NCI-H345 treated with DMSO at 0.1 percent for 48 hours (cell line): Measurements from ENCODE around the gene PSMA8.
"Not testable (repeated sequence)": the region's sequence is repeated elsewhere in the genome, so short reads cannot be mapped to it uniquely, and the experiment has no call there.

Experiments
- DNase-seq: peaks from one replicate; lab custom pipeline; 2025; ENCODE audit not compliant: unreplicated experiment; lab: John Stamatoyannopoulos, UW

The PSMA8 gene

DNA sequence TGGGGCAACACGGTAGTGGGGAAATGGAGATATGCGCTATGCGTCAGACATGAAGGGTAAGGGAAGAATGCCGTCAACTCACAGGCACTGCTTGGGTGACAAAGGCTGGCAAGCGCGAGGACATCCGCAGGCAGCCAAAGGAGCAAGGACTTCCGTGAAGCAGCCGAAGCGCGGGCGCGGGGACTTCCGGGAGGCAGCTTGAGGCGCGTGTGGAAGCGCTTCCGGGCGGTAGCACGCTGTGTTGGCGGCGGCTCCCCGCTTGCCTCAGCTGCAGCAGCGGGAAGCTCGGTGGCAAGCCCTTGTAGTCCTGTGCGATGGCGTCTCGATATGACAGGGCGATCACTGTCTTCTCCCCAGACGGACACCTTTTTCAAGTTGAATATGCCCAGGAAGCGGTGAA, at the start of gene PSMA8:
PSMA8 (plus strand) TSS at position 218 of the 400 bp plus-strand sequence; CDS start at position 315, 97 bp downstream.
- DNase-seq = no peak

DNA sequence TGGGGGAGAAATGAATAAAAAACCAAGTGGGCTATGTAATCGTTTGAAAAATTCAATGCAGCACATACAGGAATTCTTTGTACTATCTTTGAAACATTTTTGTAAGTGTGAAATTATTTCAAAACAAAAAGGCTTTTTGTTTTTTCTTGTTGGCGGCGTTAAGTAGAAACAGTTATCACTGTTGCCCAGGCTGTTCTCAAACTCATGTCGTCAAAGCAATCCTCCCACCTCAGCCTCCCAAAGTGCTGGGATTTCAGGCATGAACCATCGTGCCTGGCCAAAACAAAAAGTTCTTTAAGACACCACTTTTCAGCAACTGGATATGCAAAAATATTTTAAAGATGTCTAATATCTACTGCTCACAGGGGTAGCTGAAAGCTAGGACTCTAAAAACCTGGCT, 48.6 kb upstream of the PSMA8 start:
- DNase-seq = no peak

DNA sequence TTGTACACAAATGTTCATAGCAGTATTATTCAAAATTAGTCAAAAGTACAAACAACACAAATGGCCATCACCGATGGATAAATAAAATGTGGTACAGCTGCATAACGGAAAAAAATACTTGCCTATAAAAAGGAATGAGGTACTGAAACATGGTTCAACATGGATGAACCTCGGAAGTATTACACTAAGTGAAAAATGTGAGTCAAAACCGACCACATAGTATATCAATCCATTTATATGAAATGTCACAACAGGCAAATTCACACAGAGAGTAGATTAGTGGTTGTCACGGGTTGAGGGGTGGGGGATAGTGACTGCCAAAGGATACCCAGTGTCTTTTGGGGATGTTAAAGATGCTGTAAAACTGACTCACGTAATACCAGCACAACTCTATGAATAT, 46.7 kb upstream of the PSMA8 start:
- DNase-seq = no peak

DNA sequence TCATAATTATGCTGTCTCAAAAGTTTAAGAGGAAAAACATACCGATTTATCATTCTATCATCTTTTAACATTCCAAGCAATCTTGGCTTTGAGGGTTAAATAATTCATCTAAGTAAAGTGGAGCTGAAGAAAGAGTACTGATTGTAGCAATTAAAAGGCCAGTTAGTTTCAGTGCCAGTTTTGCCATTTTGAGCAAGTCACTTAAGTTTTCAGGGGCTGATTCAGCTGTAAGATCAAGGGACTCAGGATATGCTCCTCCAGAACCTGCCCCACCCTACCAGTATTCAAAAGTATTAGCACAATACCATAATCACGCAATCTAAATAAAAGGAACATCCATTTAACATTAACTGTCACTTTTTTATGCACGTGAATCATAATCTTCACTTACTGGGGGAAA, 45.2 kb upstream of the PSMA8 start:
- no peak for DNase-seq

DNA sequence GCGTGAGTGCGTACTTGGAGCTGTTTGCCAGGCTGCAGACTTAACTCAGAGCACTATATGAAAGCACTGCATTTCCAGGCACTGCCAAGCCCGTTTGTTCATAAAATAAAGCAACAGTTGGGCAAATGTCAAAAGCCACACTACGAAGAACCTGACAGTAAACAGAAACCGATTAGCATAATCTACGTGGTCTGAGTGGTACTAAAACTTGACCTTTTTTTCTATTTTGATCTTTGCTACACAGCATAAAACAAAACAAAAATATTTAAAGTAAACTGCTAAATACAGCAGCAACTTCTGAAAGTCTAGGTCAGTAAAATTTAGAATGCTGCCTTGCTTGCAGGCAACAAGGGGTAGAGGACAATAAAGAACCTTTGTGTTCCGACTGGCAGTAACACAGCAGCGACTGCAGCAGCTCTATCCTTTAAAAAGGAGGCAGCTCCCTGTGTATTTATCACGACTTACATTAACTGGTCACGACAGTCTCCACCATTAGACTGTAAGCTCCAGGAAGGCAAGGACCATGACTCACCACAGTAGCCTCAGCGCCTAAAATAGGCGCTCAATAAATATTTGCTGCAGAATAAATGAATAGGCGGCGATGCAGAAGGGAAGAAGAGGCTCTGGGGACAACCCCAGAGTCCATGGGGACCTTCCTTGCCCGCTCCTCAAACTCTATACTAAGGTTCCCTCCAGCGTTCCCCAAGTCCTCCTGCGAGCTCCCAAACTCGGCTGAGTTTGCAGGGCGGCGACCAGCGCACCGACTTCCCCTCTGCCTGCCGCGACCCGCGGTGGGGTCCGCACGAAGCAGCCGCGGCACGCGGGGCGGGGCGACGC, 44.2 kb upstream of the PSMA8 start:
- DNase-seq = peak; percentile 39

DNA sequence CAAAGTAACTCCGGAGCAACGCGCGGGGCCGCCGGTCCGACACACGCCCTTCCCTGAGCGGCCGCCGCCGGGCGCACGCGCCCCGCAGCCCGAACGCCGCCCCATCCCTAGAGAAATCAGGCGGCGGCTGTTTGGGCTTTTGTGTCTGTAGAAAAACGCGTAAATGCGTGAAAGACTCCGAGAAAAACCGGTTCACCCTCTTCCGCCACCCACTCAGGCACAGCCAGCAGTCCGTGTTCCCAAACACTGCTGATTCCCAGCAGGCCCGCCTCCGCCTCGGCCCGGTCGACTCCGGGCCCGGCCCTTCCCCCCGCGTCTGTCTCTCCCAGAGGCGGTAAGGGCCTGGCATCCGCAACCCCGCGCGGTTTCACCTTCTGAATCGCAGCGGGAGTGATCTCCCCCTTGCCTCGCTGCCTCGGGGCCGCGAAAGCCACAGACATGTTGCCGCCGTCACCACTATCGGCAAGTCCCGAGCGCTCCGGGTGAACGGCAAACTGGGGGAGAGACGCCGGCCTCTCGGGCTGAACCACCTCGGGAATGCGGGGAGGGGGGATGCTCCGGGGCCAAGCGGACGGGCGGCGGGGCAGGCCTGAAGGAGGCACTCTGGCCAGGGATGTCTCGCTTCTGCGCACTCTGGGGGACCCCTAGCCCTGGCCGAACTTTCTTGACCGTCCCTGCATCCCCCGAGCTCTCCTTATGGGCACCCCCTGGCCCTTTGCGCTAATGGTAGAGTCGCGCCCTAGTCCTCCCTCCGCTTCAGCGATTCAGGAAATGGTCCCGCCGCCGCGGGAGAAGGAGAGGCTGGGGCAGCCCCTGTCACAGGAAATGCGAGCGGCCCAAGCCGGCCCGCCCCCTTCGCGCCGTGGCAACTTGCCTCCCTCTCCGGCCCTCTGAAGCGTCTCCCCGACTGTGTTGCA, 43.3 kb upstream of the PSMA8 start, which contains the start of gene SS18:
SS18 (minus strand) TSS at position 484 of the 917 bp plus-strand sequence; CDS start at position 440, 44 bp downstream.
- DNase-seq = peak; percentile 79

DNA sequence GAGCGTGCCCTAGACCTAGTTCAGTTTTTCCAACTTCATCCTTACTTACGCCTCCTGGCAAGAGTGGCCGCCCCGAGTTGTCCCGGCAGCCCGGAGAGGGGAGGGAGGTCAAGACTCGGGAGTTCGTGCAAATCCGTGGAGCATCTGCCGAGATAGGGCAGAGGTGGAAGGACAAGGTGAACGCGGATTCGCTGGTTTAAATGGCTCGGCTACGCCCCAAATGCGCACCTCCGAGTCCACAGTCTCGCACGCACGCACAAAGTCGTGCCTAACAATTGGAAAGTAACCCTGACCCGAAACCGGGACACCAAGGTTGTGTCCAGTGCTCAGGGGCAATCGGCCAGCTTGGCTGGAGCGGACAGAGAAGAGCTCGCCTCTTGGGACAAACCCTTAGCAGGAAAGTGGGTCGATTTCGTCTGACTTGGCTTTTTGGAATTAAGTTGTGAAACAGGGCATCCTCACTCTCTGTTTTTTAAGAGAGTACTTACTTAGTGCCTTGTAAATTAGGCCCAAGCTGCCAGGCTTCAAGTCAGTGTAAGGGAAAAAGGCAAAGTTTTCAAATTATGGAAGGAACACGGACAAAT, 42.5 kb upstream of the PSMA8 start:
- DNase-seq = no peak

DNA sequence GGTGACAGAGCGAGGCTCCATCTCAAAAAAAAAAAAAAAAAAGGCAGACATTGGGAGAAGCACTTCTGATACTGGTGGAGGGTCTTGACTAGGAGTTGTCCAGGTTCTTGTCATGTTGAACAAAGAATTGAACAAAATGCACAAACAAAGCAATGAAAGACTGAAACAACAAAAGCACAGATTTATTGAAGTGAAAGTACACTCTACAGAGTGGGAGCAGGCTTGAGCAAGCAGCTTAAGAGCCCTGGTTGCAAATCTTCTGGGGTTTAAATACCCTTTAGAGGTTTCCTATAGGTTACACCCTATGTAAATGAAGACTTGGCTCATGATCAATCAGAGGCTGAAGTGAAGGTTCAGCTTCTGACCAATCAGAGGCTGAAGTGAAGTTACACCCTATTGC, 36.8 kb upstream of the PSMA8 start:
- DNase-seq = no peak

DNA sequence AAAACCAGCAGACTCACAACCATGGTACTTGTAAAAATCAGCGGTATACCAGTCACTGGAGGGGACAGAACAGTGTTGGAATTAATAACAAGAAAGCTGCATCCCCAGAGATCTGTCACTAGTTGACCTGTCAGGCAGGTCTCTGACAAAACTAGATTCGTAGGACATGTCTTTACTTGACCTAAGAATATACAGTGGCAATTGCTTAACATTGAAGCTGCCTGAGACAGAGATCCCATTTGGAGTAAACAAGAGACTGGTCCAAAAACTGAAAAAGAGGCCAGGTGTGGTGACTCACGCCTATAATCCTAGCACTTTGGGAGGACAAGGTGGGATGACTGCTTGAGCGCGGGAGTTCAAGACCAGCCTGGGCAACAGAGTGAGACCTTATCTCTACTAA, 36.1 kb upstream of the PSMA8 start:
- DNase-seq = no peak

DNA sequence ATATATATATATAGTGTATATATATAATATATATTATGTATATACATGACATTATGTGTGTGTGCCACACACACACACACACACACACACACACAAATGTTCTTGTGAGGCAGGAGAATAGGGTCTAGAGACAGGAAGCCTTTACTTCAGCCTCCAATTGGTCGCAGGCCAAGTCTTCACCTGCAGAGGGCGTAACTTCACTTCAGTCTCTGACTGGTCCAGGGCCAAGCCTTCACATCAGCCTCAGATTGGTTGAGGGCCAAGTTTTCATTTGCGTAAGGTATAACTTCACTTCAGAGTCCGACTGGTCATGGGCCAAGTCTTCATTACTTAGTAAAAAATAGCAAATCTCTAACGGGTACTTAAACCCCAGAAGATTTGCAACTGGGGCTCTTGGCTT, 30.1 kb upstream of the PSMA8 start:
- no peak for DNase-seq

DNA sequence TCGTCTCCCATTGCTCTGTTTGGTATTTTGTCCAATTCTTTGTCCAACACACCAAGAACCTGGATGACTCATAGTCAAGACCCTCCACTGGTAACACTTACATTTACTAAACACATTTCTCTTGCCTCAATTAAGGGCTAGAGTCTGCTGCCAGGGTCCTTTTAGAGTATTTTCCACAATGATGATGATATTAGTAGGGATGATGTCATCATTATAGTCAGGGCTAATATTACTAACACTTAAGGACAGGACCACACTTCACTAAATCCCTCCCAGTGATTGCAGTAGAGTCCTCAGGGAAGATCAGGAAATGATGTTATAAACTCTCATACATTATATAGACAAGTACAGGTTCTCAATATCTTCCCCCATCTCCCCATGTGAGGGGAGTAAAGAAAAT, 29.6 kb upstream of the PSMA8 start:
- DNase-seq = no peak

DNA sequence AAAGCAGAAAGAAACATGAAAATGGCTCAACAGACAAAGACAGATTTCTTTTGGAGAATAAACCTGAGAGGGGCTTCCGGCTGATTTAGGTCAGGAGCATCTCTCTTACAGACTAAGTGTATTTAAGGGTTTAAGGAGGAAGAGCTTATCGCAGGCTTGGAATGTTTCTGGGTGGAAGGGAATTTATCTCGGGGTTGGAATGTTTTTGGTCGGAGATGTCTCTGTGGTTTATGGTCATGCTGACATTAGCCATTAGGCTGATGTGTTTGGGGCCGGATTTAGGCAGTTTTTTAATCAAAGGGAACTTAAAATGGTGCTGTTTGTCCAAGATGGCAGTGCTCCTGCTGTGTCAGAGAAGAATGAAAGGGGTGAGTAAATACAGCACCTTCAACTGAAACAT, 14.4 kb upstream of the PSMA8 start:
- DNase-seq = no peak

DNA sequence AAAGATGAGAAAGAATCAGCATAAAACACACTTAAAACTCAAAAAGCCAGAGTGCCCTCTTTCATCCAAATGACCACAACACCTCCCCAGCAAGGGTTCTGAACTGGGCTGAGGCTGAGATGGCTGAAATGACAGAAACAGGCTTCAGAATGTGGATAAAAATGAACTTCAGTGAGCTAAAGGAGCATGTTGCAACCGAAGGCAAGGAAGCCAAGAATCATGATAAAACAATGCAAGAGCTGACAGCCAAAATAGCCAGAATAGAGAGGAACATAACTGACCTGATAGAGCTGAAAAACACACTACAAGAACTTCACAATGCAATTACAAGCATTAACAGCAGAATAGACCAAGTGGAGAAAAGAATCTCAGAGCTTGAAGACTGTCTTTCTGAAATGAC, 12.2 kb upstream of the PSMA8 start:
- no peak for DNase-seq

DNA sequence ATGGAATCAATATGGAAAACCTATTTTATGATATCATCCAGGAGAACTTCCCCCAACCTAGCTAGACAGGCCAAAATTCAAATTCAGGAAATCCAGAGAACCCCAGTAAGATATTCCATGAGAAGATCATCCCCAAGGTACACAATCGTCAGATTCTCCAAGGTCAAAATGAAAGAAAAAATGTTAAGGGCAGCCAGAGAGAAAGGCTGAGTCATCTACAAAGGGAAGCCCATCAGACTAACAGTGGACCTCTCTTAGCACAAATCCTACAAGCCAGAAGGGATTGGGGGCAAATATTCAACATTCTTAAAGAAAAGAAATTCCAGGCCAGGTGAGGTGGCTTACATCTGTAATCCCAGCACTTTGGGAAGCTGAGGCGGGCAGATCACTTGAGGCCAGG, 11.7 kb upstream of the PSMA8 start:
- DNase-seq = not testable (repeated sequence)

DNA sequence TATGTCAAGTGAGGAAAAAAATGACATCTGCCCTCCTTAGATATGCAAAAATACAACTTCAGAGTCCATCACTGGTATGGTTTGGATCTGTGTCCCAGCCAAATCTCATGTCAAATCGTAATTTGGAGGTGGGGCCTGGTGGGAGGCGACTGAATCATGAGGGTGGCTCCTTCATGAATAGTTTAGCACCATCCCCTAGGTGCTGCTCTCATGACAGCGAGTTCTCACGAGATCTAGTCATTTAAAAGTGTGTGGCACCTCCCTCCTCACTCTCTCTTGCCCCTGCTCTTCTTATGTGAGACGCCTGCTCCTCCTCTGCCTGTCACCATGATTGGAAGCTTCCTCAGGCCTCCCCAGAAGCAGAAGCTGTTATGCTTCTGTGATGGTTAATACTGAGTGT, 5.9 kb upstream of the PSMA8 start:
- DNase-seq = no peak

DNA sequence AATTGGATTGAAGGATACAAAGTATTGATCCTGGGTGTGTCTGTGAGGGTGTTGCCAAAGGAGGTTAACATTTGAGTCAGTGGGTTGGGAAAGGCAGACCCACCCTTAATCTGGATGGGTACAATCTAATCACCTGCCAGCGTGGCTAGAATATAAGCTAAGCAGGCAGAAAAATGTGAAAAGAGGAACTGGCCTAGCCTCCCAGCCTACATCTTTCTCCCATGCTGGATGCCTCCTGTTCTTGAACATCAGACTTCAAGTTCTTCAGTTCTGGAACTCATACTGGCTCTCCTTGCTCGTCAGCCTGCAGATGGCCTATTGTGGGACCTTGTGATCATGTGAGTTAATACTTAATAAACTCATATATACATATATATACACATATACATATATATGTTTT, 5.5 kb upstream of the PSMA8 start:
- not testable (repeated sequence) for DNase-seq

DNA sequence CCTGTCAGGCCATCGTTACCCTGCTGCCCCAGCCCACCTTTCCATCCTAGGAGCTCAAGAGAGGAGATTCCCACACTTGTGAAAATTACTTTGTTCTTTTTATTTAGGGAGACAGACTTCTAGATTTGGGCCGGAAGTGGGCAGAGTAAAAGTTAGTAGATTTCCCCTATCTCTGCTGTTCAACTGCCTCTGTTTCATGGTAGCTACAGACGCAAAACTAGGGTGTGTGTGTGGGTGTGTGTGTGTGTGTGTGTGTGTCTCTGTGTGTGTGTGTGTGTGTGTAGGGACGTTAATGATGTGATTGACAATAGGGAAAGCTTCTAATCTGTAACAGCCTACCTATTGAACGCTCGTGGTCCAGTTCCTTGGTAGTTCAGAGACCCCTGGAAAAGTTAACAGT, 438 bp downstream of the PSMA8 start:
- DNase-seq = no peak

DNA sequence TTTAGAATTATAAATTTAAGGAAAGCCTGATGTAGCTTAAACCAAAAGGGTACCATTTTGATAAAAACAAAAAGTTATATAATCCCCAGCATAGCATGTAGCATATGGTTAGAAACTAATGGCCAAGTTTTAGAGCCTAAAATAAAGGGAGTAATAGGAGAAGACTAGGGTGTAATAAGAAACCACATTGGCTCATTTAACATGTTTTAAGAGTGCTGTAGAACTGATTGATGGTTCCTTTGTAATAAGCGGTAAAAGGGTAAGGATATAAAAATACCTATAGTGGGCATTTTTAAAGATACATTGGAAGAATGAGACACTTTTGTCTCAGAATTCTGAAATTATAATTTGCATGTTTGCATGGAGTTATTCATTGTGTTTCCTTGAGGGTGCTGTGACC, 1.9 kb downstream of the PSMA8 start:
- DNase-seq = no peak

DNA sequence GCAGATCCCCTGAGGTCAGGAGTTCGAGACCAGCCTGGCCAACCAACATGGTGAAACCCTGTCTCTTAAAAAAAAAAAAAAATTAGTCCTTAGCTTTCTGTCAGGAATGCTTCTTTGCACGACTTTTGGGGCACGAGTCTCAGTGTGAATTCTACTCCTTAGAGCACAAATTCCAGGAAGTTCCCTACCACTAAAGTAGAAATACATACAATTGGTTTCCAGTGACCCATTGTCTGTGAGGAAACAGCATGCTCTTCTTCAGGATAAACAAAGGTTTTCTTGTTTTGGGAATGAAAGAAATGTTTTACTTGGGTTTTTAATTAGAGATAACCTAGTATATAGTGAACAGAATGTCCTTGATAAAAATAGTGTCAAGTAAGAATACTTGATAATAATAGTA, 23.7 kb downstream of the PSMA8 start:
- DNase-seq = no peak

DNA sequence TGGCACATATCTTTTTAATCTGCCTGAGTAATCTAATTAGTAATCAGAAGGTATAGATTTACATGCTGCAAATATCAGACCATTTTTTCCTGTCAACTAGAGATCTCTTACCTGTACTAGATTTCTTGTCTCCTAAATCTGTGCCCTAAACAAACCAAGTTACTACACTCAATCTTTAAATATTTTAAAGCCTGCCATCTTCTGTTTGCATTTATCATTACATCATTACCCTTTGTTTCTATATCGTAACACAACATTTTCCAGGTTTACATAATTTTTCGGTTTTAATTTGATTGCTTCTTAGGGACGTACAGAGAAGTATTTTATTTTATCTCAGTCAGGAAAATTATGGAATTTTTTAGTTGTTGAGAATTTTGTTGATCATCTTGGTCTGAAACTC, 25.7 kb downstream of the PSMA8 start:
- DNase-seq = no peak

DNA sequence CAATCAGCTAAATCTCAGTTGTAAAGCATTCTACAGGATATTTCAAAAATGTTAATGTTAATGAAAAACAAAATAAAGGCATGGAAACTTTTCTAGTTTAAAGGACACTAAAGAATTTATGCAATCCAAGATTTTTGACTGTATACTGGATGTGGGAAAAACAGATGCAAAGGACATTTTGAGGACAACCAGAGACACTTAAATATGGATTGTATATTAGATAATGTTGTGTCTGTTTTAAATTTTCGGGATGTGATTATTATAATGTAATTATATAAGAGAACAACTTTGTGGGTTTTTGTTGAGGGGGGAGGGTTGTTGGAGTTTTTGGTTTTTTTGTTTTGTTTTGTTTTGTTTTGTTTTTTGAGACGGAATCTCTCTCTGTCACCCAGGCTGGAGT, 30.9 kb downstream of the PSMA8 start:
- DNase-seq = no peak

DNA sequence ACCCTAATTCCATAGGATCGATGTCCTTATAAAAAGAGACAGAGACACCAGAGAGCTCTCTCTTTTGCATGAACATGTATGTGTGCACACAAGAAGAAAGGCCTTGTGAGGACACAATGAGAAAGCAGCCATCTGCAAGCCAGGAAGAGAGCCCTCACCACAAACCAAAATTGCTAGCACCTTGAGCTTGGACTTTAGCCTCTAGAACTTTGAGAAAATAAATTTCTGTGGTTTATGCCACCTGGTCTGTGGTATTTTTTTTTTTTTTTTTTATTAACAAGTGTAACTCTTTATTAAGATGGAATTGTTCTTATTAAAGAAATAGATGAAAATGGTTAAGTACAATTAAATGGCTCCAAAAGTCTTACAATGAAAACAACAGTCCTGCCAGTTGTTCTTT, 33.9 kb downstream of the PSMA8 start:
- DNase-seq = not testable (repeated sequence)
